H1 (cell line): ENCODE data around the gene DYRK2. TPM values are rescaled to one million over a fixed set of nuclear protein-coding genes. Genes with fewer than 3 reads are reported as not detected.

ENCODE experiments used
- CTCF ChIA-PET: fragments of 300-600 bp; sonication (Branson Sonifier 250); formaldehyde crosslinking; loops from one replicate; lab custom pipeline; 2021; ENCODE audit not compliant: partially characterized antibody; lab: Charles Lee
- POLR2A ChIA-PET: fragments of 300-600 bp; sonication (Branson Sonifier 250); formaldehyde crosslinking; loops from one replicate; lab custom pipeline; 2021; ENCODE audit warnings: inconsistent platforms; ENCODE audit not compliant: partially characterized antibody; lab: Charles Lee
- DNase-seq, 2 experiments: peaks; one replicate each; pipeline versions ENCODE4 v3.0.0 to v3.0.0-alpha.2; 2010 to 2022; ENCODE audit warnings: low spot score in 2 of 2, low read depth in 1 of 2, mixed read lengths in 1 of 2
- FAIRE-seq: peaks from 2 replicates; lab custom pipeline; 2011; peaks lifted over from hg19 to GRCh38; lab: Jason Lieb, UNC
- H2AFZ ChIP-seq: 2 replicates; pipeline ENCODE4 v1.8.1; 2012; ENCODE audit warnings: low read length, inconsistent platforms
- H2AK5ac ChIP-seq: 2 replicates; pipeline ENCODE4 v1.6.1; 2013; ENCODE audit warnings: low read depth, low read length
- H2BK120ac ChIP-seq: replicated peaks from 2 replicates; pipeline ENCODE3; 2013; ENCODE audit warnings: low read depth, low read length, inconsistent platforms
- H2BK12ac ChIP-seq: 2 replicates; pipeline ENCODE4 v1.6.1; 2013; ENCODE audit warnings: low read depth, low read length
- H2BK15ac ChIP-seq: 2 replicates; pipeline ENCODE4 v1.6.1; 2013; ENCODE audit warnings: low read length
- H2BK20ac ChIP-seq: 2 replicates; pipeline ENCODE4 v1.6.1; 2013; ENCODE audit warnings: low read length
- H2BK5ac ChIP-seq: 2 replicates; pipeline ENCODE4 v1.6.1; 2013; ENCODE audit warnings: low read depth, low read length
- H3K14ac ChIP-seq: 2 replicates; pipeline ENCODE4 v1.6.1; 2013; ENCODE audit warnings: inconsistent platforms; ENCODE audit not compliant: insufficient read length
- H3K18ac ChIP-seq: 2 replicates; pipeline ENCODE4 v1.6.1; 2013; ENCODE audit warnings: low read length; ENCODE audit errors: extremely low read depth
- H3K23ac ChIP-seq: 2 replicates; pipeline ENCODE4 v1.6.1; 2013; ENCODE audit warnings: inconsistent platforms; ENCODE audit not compliant: insufficient read length
- H3K23me2 ChIP-seq: 2 replicates; pipeline ENCODE4 v1.6.1; 2013; ENCODE audit warnings: low read depth, low read length
- H3K27ac ChIP-seq: 2 replicates; pipeline ENCODE4 v1.6.1; 2011; ENCODE audit warnings: low read depth, low read length, inconsistent platforms
- H3K27me3 ChIP-seq, 4 experiments: replicated peaks in 1 of 4; 1 replicate in 1 of 4; 2 replicates in 3 of 4; pipeline versions ENCODE4 v1.6.1 to v1.8.1; 2011 to 2013; ENCODE audit warnings: low read length in 3 of 4, mild to moderate bottlenecking in 3 of 4, inconsistent platforms in 2 of 4, mixed read lengths in 2 of 4, moderate library complexity in 1 of 4; ENCODE audit not compliant: control insufficient read depth in 3 of 4, insufficient read depth in 3 of 4; ENCODE audit errors: extremely low read depth in 1 of 4
- H3K36me3 ChIP-seq, 4 experiments: 2 replicates each; pipeline versions ENCODE4 v1.6.1 to v1.8.1; 2011 to 2013; ENCODE audit warnings: mild to moderate bottlenecking in 4 of 4, low read length in 3 of 4, moderate library complexity in 2 of 4, control low read depth in 1 of 4, inconsistent platforms in 1 of 4; ENCODE audit not compliant: insufficient read depth in 4 of 4, control insufficient read depth in 2 of 4
- H3K4ac ChIP-seq: replicated peaks from 2 replicates; pipeline ENCODE3; 2013; ENCODE audit warnings: low read length, low read depth, mixed read lengths, inconsistent platforms; ENCODE audit not compliant: insufficient read length
- H3K4me1 ChIP-seq, 4 experiments: replicated peaks in 1 of 4; 1 replicate in 1 of 4; 2 replicates in 3 of 4; pipeline versions ENCODE4 v1.6.1 to v1.8.1; 2011 to 2013; ENCODE audit warnings: low read length in 3 of 4, inconsistent platforms in 2 of 4, mixed read lengths in 1 of 4; ENCODE audit not compliant: insufficient read depth in 4 of 4, control insufficient read depth in 3 of 4
- H3K4me2 ChIP-seq, 2 experiments: 2 replicates each; pipeline versions ENCODE4 v1.6.1 to v1.8.1; 2011 to 2013; ENCODE audit warnings: low read depth in 2 of 2, low read length in 2 of 2, control low read depth in 1 of 2, inconsistent platforms in 1 of 2, mild to moderate bottlenecking in 1 of 2; ENCODE audit not compliant: insufficient read depth in 1 of 2
- H3K4me3 ChIP-seq, 4 experiments: fragments of 200-600, 300-600 bp in 1 of 4; sonication (generic), shearing (Covaris generic), sonication (Bioruptor Twin) in 1 of 4; 2 replicates each; pipeline versions ENCODE4 v1.5.1 to v1.8.1; 2011 to 2016; ENCODE audit warnings: low read length in 4 of 4, low read depth in 3 of 4, control low read depth in 2 of 4, inconsistent platforms in 2 of 4, mild to moderate bottlenecking in 2 of 4, mixed read lengths in 1 of 4, moderate library complexity in 1 of 4; ENCODE audit not compliant: insufficient read depth in 2 of 4; ENCODE audit errors: extremely low read depth in 1 of 4
- H3K56ac ChIP-seq: replicated peaks from 2 replicates; pipeline ENCODE3; 2013; ENCODE audit warnings: low read depth, mild to moderate bottlenecking, mixed read lengths, low read length, inconsistent platforms; ENCODE audit not compliant: insufficient read length
- H3K79me1 ChIP-seq: 2 replicates; pipeline ENCODE4 v1.6.1; 2013; ENCODE audit warnings: low read depth, low read length, control low read depth
- H3K79me2 ChIP-seq, 2 experiments: 2 replicates each; pipeline versions ENCODE4 v1.6.1 to v1.8.1; 2012 to 2013; ENCODE audit warnings: low read length in 2 of 2, mild to moderate bottlenecking in 2 of 2, inconsistent platforms in 1 of 2; ENCODE audit not compliant: insufficient read depth in 2 of 2, control insufficient read depth in 1 of 2
- H3K9ac ChIP-seq, 4 experiments: replicated peaks in 1 of 4; 1 replicate in 1 of 4; 2 replicates in 3 of 4; pipeline versions ENCODE4 v1.6.1 to v1.8.1; 2011 to 2013; ENCODE audit warnings: low read depth in 3 of 4, low read length in 3 of 4, control low read depth in 2 of 4, mild to moderate bottlenecking in 2 of 4, moderate library complexity in 2 of 4, inconsistent platforms in 1 of 4; ENCODE audit errors: extremely low read depth in 1 of 4
- H3K9me3 ChIP-seq, 2 experiments: 2 replicates each; pipeline versions ENCODE4 v1.6.1 to v1.8.1; 2012 to 2013; ENCODE audit warnings: mild to moderate bottlenecking in 2 of 2, moderate library complexity in 2 of 2, control low read depth in 1 of 2, inconsistent platforms in 1 of 2, low read depth in 1 of 2, low read length in 1 of 2, mixed read lengths in 1 of 2; ENCODE audit not compliant: insufficient read depth in 2 of 2
- H4K20me1 ChIP-seq, 2 experiments: replicated peaks in 1 of 2; 2 replicates each; pipeline versions ENCODE3 to v1.8.1; 2011 to 2013; ENCODE audit warnings: inconsistent platforms in 2 of 2, low read length in 2 of 2, mild to moderate bottlenecking in 1 of 2; ENCODE audit not compliant: insufficient read depth in 2 of 2, control insufficient read depth in 1 of 2
- H4K5ac ChIP-seq: 2 replicates; pipeline ENCODE4 v1.6.1; 2013; ENCODE audit warnings: low read length, low read depth, mixed read lengths, inconsistent platforms; ENCODE audit not compliant: insufficient read length
- H4K8ac ChIP-seq: 2 replicates; pipeline ENCODE4 v1.8.0; 2013; ENCODE audit warnings: mild to moderate bottlenecking, moderate library complexity, low read length, inconsistent platforms; ENCODE audit not compliant: insufficient read depth; ENCODE audit errors: extremely low read depth
- H4K91ac ChIP-seq: replicated peaks from 2 replicates; pipeline ENCODE3; 2013; ENCODE audit warnings: low read length, mixed read lengths, inconsistent platforms; ENCODE audit not compliant: insufficient read length
- BACH1 ChIP-seq: IDR thresholded peaks from 2 replicates; pipeline ENCODE4 v1.6.1; 2012; ENCODE audit warnings: low read length, improper control_type of control experiment
- CBX8 ChIP-seq: fragments of 300-800, 300-1000 bp; sonication (generic); IDR thresholded peaks from 2 replicates; pipeline ENCODE4 v1.7.1; 2016; ENCODE audit warnings: low read depth, low read length, borderline replicate concordance
- CREB1 ChIP-seq: IDR thresholded peaks from 2 replicates; pipeline ENCODE4 v1.6.1; 2012; ENCODE audit warnings: inconsistent platforms
- CTBP2 ChIP-seq: IDR thresholded peaks from 2 replicates; pipeline ENCODE4 v1.7.0; 2011; ENCODE audit warnings: borderline replicate concordance, mild to moderate bottlenecking, moderate library complexity, mixed read lengths, low read length; ENCODE audit not compliant: insufficient read depth, insufficient read length
- GABPA ChIP-seq: IDR thresholded peaks from 2 replicates; pipeline ENCODE4 v1.6.1; 2011; ENCODE audit warnings: mild to moderate bottlenecking, low read length, moderate library complexity, borderline replicate concordance; ENCODE audit not compliant: insufficient read depth
- JUND ChIP-seq: IDR thresholded peaks from 2 replicates; pipeline ENCODE4 v1.6.1; 2011; ENCODE audit warnings: mild to moderate bottlenecking, improper control_type of control experiment, low read length
- KDM5A ChIP-seq: fragments of 200-600 bp; IDR thresholded peaks from 2 replicates; pipeline ENCODE4 v1.7.1; 2012; ENCODE audit warnings: mild to moderate bottlenecking, low read length, inconsistent platforms, mixed read lengths
- MAFK ChIP-seq: IDR thresholded peaks from 2 replicates; pipeline ENCODE4 v1.6.1; 2012; ENCODE audit warnings: low read depth, mild to moderate bottlenecking, improper control_type of control experiment, low read length
- POLR2A ChIP-seq, 2 experiments: IDR thresholded peaks; 1 replicate in 1 of 2; 2 replicates in 1 of 2; pipeline ENCODE4 v1.6.1; 2011; ENCODE audit warnings: low read depth in 2 of 2, low read length in 2 of 2, mild to moderate bottlenecking in 2 of 2; ENCODE audit errors: control extremely low read depth in 1 of 2
- RBBP5 ChIP-seq: IDR thresholded peaks from 2 replicates; pipeline ENCODE4 v1.7.1; 2012; ENCODE audit warnings: low read depth, mild to moderate bottlenecking, inconsistent platforms, low read length, moderate library complexity, borderline replicate concordance
- USF2 ChIP-seq: IDR thresholded peaks from 2 replicates; pipeline ENCODE4 v1.6.1; 2011; ENCODE audit warnings: low read length, improper control_type of control experiment
- WGBS, 2 experiments: shearing (Covaris generic) in 1 of 2; methylation state at CpG; one replicate each; pipeline versions ENCODE4 v1.1.6 to v1.1.7; 2013 to 2015; ENCODE audit warnings: low lambda C conversion rate in 2 of 2, mixed read lengths in 2 of 2, inconsistent platforms in 1 of 2, low coverage in 1 of 2, missing lambda C conversion rate in 1 of 2; ENCODE audit not compliant: insufficient replicate concordance in 2 of 2, insufficient coverage in 1 of 2, insufficient read length in 1 of 2; ENCODE audit errors: extremely low coverage in 1 of 2, missing lambda C conversion rate in 1 of 2; 5-methylcytosine and 5-hydroxymethylcytosine counted together
- polyA plus RNA-seq, 7 experiments: library from polyadenylated mRNA; depleted of rRNA in 3 of 7; stranded (reverse) in 5 of 7; unstranded in 2 of 7; fragments of >200 nt in 5 of 7; fragments of 200-250 nt in 2 of 7; gene quantifications; 1 replicate in 5 of 7; 2 replicates in 1 of 7; 4 replicates in 1 of 7; pipeline versions ENCODE4 v1.2.1 to v1.2.3, GENCODE V29; 2011 to 2013; ENCODE audit warnings: missing spikeins in 2 of 7, mixed read lengths in 2 of 7
- total RNA-seq: library from RNA; stranded (reverse); fragmentation: NEBNext Ultra II Directional; extraction: Animal tissue kit (Norgen Biotek cat#: 25700); gene quantifications from 2 replicates; pipeline ENCODE4 v1.2.1, GENCODE V29; 2021
- TF ChIP-seq, protein P1 (sequence below): IDR thresholded peaks from 2 replicates; pipeline ENCODE4 v1.6.1; 2012; ENCODE audit warnings: low read length, inconsistent platforms

DYRK2 gene
- total and polyA plus RNA-seq, 2 of the 8 experiments (the other 6 are each of a cell fraction or from before 2014, with no cell fraction given): 11.2 to 31.6 TPM

GRCh38 chr12:67677166-67677565, 28.6 kb downstream of the DYRK2 start:
- H2BK5ac ChIP-seq: no peak overlapping the region
- no peak overlapping the region for H3K56ac ChIP-seq
- no peak overlapping the region for H4K91ac ChIP-seq
- H2BK15ac ChIP-seq: no peak overlapping the region
- WGBS, 2 experiments: 100% methylated on average over 3 of the region's 3 CpGs; no CpG with 5 or more reads in 1 of the 2 experiments
- no peak overlapping the region for H3K4me3 ChIP-seq
- H3K27me3 ChIP-seq: no peaks in the 10 kb centered on the region
- H2BK120ac ChIP-seq: no peak overlapping the region
- no peak overlapping the region for H2BK20ac ChIP-seq
- H2AK5ac ChIP-seq: no peak overlapping the region
- peaks cover 0 to 2% (median 0%) of the 10 kb centered on the region in 4 experiments; a peak in 1 of 7 replicates for H3K4me1 ChIP-seq
- no peak overlapping the region for H3K9ac ChIP-seq
- no peaks in the 10 kb centered on the region; the same call in 1 of the 2 replicates for H3K23me2 ChIP-seq
- CTCF ChIA-PET: no interaction called here
- no peak overlapping the region for H3K14ac ChIP-seq
- H4K5ac ChIP-seq: no peak overlapping the region
- FAIRE-seq (no peak), DNase-seq (no peak)
- H4K20me1 ChIP-seq: no peaks in the 10 kb centered on the region
- H4K8ac ChIP-seq: no peak overlapping the region
- H3K23ac ChIP-seq: no peak overlapping the region
- no peak overlapping the region for H2AFZ ChIP-seq
- no peaks in the 10 kb centered on the region for H3K79me1 ChIP-seq
- no peaks in the 10 kb centered on the region for H3K79me2 ChIP-seq
- no peak overlapping the region for H3K18ac ChIP-seq
- peaks cover 15% of the 10 kb centered on the region in 2 experiments for H3K9me3 ChIP-seq
- H3K4ac ChIP-seq: no peak overlapping the region
- no peak overlapping the region for H2BK12ac ChIP-seq
- POLR2A ChIA-PET: interaction anchor here (0.8 to 1.1 kb wide), 2 partner anchors 10 to 27 kb away, joined by 3 read pairs; no protein-coding TSS in a partner anchor
- H3K36me3 ChIP-seq: peaks cover 0 to 12% (median 0%) of the 10 kb centered on the region in 4 experiments; a peak in 2 of 8 replicates
- H3K27ac ChIP-seq: no peak overlapping the region
- no peak overlapping the region for H3K4me2 ChIP-seq
- no peak for TF ChIP-seq KDM5A
- TF ChIP-seq, protein P1, sequence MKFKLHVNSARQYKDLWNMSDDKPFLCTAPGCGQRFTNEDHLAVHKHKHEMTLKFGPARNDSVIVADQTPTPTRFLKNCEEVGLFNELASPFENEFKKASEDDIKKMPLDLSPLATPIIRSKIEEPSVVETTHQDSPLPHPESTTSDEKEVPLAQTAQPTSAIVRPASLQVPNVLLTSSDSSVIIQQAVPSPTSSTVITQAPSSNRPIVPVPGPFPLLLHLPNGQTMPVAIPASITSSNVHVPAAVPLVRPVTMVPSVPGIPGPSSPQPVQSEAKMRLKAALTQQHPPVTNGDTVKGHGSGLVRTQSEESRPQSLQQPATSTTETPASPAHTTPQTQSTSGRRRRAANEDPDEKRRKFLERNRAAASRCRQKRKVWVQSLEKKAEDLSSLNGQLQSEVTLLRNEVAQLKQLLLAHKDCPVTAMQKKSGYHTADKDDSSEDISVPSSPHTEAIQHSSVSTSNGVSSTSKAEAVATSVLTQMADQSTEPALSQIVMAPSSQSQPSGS: no peak
- TF ChIP-seq MAFK: no peak
- no peak for TF ChIP-seq CREB1
- no peak for TF ChIP-seq CTBP2
- no peak for TF ChIP-seq JUND
- no peak for TF ChIP-seq CBX8
- TF ChIP-seq GABPA: no peak
- TF ChIP-seq BACH1: no peak
- no peak for TF ChIP-seq USF2
- TF ChIP-seq RBBP5: no peak
- TF ChIP-seq POLR2A (IDR thresholded peaks at IDR 0.05; ENCODE audit: control extremely low read depth in 1 of 2, low read depth in 2 of 2, low read length in 2 of 2): no peak
